Measurements from ENCODE around the gene B3GNT3.

The B3GNT3 gene, protein sequence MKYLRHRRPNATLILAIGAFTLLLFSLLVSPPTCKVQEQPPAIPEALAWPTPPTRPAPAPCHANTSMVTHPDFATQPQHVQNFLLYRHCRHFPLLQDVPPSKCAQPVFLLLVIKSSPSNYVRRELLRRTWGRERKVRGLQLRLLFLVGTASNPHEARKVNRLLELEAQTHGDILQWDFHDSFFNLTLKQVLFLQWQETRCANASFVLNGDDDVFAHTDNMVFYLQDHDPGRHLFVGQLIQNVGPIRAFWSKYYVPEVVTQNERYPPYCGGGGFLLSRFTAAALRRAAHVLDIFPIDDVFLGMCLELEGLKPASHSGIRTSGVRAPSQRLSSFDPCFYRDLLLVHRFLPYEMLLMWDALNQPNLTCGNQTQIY

DNA sequence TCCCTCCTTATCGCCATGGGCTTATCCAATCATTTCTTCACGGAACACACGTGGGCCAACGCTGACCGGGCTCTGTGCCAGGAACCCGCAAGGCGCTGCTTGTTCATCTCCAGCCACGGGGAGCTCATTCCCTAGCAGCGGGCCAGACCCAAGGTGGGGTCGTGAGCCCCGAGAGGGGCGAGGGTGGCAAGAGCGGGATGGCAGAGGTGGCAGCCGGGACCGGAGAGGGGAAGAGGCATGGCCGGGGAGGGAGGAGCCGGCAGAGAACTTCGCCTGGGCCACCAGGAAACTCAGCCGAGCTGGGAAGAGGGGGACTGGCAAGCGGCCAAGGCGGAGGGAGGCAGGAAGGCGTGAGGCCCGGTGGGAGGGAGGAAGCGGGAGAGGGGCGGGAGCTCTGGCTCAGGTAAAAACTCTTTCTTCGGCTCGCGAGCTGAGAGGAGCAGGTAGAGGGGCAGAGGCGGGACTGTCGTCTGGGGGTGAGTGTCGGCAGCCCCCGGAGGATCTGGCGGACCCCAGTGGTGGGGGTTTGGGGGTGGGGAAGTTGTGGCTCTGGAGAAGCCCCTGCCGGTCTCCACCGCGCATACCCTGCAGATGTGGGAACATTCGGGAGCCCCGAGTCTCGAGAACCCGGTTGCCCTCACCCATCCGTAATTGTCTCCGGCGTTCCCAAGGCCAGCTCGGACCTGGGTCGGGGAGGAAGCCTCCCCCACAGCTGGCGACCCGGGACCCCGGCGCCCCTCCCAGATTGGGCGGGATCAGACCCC lies at the start of gene B3GNT3:
B3GNT3 (plus strand) TSS at position 408 of the 764 bp plus-strand sequence. CDS start 12,670 bp downstream, outside the sequence.
- no peak for DNase-seq

DNA sequence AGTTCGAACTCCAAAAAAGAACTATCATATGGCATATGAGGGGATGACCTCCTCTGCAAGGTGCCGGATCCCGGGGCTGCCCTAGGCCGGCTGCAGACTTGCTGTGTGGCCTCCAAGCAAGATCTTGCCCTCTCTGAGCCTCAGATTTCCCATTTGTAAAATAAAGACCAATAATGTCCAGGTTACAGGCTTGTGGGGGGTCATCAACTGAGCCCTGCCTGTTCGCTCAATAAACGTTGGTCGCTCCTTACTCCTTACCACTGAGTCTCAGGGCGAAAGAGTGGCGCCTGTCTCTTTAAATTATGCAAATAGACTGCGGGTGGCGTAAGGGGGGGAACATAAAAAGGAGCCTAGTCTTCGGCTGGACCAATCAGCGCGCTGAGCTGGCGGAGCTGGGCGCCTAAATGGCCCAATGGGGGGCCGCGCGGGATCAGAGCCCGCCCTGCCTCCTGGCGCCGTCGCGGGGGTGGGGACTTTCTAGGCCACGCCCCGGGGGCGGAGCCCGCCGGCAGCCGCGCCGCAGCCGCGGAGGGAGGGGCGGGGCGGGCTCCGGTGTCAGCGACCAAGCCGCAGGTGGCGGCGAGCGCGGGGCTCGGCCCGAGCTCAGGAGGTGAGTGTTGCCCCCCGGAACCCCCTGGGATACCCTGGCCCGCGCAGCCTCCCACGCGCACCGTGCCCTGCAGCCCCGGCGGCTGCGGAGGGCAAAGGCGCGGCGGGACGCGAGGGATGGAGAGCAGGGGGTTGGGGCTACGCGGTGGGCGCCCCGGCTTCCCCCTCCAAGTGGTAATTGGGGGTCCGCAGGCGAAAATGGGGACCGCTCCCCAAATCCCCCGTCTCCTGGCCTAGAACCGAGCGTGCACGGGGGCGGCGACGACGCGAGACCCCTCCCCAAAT lies 47.5 kb upstream of the B3GNT3 start:
- peak; percentile 88 for DNase-seq

DNA sequence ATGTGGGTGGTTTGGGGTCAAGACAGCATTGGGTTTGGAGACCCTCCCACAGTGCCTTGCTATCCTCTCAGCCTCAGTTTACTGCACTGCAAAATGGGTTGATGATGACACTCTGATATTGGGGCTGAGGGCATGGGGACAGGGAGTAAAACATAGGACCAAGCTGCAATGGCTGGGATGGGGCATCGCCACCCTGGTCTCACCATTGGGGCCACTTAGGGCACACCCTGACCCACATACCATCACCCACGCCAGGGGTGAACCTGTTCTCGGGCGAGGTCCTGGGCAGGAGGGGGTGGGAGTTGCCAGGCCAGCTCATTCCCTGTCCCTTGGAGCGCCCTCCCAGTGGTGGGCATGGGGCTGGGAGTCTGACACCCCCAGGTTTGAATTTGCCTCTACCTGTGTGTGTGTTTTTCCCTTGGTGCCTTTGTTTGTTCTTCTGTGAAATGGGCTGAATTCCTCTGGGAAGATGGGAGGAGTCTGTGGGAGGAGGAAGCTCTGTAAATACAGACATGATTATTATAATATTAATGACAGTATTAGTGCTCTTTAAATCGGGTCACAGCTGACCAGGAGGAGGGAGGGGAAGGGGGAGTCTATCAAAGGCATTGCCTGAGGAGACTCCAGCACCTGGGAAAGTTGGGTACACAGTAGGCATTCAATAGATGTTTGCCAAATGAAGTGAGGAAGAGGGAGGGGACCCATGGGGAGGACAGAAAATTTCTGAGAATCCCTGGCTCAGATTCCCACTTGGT lies 45.9 kb upstream of the B3GNT3 start:
- no peak for DNase-seq

DNA sequence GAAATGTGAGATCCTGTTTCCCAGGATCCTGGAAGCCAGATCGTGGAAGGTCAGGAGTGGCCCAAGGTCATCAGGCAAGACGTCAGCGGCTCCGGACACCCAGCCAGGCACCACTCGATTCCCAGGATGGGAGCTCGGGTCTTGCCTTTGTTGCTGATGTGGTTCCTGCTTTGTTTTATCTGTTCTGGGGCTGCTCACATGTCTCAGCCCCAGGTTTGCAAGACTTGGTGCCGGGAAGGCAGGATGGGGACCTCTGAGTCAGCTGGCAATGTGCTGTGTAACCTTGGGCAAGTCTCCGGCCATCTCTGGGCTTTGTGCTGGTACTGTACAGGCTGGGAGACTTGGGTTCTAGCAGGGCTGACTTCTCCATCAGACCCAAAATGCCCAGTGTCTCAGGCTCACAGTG lies 45.0 kb upstream of the B3GNT3 start:
- no peak for DNase-seq

DNA sequence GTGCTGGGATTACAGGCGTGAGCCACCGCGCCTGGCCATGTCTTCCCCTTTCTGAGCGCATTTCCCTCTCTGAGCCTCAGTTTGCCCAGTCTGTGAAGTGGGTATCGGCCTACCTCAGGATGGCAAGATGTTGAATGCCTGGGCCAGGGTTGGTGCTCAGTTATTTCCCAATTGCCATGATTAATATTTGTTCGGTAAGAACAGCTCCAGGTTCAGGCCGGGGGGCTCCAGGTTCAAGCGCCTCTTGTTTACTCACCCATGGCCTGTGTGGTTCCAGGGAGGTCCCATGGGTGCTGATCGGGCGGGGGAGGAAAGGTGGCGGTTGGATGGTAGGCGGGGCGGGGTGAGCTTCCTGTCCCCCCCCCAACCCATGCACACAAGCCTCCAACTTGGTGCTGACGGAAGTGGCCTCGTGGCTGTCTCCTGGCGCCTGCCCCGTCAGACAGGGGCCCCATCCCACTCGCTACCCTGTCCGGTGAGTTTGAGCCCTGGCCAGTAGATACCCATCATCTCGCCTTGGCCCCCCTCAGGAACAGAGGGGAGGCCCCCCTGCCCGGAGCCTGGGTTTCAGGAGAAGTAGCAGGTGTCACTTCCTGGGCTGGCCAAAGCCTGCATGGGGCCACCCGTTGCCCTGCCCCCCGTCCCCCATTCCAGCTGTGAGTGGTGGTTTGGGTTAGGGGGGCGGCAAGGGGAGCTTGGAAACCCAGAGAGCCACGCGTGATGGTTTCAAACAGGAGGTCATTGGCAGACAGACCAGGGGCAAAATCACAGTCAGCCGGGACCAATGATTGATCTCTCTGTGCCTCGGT lies 43.6 kb upstream of the B3GNT3 start, which contains the start of gene FCHO1:
FCHO1 (plus strand) TSS at position 375 of the 809 bp plus-strand sequence. CDS start 3,688 bp downstream, outside the sequence.
- no peak for DNase-seq

DNA sequence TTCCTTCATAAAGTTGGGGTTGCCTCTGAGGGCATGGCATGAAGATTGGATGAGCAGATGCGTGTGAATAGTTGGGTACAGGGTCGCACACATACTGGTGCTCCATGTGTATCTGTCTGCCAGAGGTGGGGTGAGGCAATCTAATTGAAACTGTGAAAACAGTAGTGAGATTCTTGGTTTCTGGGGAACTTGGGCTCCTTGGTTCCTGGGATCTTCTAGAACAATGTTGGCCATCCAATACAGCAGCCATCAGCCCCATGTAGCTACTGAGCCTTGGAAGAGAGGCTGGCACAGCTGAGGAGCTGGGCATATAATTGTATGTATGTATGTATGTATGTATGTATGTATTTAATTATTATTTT lies 43.0 kb upstream of the B3GNT3 start:
- DNase-seq = no peak

DNA sequence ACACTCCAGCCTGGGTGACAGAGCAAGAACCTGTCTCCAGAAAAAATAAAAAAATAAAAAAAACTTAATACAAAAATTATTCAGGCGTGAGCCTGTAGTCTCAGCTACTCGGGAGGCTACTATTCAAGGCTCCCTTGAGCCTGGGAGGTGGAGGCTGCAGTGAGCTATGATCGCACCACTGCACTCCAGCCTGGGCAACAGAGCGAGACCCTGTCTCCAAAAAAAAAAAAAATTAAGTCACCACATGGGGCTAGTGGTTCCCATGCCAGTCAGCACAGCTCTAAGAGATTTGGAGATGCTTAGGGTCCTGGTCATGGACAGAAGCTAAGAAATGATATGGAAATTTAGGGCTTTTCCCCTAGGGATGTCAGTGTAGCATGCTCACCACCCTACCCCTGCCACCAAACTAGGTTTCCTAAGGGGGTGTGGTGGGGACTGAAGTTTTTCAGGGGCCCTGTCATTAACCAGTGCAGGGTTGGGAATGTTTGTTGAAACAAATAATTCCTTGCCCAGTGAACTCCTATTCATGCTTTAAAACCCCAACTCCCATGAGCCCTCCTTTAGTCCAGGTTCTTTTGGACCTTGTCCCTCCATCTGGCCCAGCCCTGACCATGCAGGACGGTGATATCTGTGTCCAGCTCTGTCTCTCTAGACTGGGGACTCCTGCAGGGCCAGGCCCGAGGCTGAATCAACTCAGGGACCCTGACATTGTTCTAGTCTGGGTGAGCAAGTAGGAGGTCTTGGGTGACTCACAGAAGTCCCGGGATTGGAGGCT lies 41.9 kb upstream of the B3GNT3 start:
- DNase-seq = no peak

DNA sequence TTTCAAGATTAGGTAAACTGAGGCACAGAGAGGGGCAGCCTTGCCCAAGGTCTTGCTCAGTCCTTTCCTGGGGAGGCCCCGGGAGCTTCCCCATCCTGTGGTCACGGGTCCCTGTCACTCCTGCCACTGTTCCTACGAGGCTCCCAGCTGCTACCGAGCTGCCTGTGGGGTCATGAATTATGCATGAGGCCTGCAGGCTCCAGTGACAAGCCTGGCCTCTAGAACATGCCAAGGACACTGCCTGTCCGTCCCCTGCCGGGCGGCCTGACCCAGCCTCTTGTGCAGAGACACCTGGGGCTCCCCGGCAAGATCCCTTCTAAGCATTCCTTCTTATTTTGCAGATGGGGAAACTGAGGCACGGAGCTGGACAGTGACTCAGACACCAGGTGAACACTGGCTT lies 41.0 kb upstream of the B3GNT3 start:
- no peak for DNase-seq

DNA sequence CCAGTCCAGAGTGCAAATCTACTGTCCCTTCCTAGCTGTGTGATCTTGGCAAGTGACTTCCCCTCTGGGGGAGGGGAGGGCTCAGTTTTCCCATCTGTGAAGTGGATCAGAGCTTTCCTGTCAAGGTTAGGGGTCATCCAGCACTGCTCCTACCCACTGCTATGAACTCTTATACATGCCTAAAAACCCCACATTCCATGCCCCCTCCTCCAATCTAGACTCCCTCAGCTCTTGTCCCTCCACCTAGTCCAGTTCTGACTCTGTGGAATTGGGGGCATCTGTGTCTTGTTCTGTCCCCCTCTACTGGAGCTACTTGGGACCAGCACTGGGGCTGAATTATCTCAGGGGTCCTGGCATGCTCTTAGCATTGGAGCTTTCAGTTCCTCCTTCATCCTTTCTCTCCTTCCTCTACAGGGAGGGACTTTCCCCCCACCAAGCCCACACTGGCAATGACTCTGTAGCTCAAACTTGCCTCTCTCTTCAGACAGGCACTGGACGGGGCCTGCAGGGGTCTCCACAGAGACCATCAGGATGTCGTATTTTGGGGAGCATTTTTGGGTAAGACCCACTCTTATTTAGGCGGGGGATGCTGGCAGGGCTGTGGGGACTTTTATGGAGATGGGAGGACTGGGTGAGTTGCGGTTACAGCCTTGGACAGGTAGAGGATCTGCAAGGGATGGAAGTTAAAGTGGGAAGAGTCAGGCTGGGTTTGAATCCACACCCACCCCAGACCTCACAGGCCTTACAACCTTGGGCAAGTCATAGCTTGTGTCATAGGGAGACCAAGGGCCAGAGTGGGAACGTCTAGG lies 40.1 kb upstream of the B3GNT3 start:
- no peak for DNase-seq

DNA sequence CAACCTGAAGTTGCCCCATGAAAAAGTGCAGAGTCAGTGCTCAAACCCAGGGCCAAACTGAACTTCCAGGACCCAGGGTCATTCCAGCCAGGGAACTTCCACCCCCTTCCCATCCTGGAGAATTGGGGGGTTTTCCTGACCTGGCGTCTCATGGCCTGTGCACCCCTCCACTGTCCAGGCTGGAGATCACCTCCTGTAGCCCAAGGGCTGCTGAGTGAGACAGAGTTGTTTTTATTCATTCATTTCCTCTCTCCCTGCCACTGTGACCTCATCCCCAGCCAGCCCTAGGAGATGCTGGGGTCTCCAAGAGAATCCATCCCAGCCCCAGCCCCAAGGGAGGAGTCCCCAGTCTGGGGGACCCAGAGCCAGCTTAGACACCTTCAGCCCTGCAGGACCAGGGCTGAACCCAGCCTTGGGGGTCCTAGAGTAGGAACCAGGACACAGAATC lies 39.5 kb upstream of the B3GNT3 start:
- no peak for DNase-seq

DNA sequence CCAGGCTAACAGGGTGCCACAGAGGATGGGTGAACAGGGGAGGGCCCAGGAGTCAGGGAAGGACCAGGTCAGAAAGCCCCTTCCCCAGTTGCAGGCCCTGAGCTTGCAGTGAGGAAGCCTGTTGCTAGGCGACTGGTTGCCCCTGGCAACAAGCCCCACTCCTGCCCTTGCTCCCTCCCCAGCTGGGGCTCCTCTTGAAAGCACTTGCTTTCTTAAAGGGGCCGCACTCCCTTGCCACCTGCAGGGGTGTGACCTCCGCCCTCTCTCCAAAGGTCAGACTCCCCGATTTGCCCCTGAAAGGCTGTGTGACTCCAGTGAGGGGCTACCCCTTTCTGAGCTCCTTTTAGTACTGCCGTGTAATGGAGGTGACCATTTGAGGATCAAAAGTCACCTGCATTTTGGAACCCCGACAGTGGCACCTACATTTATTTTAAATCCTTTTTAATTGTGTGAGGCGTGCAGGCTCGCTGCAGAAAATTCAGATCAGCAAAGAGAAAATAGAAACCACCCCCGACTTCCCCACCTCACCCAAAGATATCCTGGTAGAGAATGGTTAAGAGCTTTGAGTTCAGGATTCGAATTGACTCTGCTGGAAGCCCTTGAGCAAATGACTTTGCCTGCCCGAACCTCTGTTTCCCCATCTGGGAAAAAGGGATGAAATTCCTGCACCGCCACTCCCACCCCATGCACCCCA lies 38.8 kb upstream of the B3GNT3 start:
- no peak for DNase-seq

DNA sequence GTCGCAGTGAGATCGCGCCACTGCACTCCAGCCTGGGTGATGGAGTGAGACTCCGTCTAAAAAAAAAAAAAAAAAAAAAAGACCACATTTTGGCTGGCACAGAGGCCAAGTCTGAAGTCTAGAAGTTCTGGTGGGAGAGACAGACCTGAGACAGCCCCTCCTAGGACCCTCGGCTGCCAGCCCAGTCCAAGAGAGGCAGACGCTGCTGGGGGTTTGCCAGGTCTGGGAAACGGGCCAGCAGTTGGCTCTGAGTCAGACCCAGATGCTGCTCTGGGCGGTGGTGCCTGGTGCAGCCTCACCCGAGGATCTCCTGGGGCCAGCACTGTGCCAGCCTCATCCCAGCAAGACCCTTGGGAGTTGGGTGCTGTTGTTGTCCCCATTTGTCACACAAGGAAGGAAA lies 37.8 kb upstream of the B3GNT3 start:
- DNase-seq = no peak

DNA sequence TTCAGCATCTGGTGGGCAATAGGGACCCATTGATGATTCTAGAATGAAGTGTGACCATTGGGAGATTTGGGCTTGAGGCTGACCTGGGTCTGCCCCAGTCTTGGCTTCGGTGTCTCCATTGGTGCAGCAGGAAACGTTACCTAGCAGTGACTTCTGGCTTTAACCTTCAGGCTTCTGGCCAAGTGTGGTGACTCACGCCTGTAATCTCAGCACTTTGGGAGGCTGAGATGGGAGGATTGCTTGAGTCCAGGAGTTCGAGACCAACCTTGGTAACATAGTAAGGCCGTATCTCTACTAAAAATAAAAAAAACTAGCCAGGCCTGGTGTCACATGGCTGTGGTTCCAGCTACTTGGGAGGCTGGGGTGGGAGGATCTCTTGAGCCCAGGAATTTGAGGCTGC lies 36.4 kb upstream of the B3GNT3 start:
- no peak for DNase-seq

DNA sequence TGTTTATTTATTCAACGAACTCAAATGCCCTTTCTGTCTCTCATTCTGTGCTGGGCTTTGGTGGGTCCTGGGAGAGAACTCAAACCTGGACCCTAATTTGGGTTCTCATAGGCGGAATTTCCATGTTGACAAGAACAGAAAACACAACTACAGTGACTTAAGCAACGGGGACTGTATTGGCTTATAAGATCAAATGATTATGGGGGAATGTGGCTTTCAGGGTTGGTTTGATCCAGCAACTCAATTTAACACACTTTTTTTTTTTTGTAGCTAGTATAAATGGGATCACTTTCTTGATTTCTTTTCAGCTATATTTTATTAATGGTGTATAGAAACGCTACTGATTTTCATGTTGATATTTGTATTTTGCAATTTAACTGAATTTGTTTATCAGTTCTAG lies 33.8 kb upstream of the B3GNT3 start:
- no peak for DNase-seq

DNA sequence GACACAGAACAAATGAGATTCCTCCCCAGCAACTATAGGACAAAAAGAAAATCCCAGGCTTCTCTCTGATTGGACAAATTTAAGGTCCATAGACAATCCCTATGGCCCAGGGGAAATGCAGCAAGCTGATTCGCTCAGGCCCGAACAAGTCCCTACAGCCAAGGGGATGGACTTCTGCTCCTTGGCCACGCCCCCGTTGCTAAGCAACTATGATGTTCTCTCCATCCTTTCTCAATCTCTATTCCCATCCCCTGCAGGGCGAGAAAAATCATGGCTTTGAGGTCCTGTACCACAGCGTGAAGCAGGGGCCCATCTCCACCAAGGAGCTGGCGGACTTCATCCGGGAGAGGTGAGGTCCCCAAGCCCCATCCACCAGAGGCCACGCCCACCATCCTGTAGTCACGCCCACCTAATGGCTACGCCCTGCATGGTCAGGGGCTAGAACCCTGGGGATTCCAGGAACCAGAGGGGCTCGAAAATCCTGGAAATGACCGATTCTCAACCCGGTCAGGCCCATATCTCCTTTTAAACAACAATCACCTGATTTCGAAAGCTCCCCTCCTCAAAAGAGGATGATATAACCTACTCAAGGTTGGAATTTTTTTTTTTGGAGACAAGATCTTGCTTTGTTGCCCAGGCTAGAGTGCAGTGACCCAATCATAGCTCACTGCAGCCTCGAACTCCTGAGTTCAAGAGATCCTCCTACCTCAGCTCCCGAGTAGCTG lies 32.3 kb upstream of the B3GNT3 start:
- DNase-seq = no peak

DNA sequence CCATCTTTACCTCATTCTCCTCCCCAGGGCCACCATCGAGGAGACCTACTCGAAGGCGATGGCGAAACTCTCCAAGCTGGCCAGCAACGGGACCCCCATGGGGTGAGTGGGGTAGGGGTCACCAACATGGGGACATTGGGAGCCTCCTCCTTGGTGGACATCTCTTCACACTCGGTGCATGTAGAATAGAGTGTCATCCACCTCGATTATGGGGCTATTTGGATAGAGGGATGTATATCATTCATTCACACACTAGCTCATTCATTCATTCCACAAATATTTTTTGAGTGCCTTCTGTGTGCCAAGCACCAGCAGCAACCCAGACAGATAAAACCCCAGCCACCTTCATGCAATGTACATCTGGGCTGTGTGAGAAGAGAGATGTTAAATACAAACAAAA lies 30.6 kb upstream of the B3GNT3 start:
- DNase-seq = no peak

DNA sequence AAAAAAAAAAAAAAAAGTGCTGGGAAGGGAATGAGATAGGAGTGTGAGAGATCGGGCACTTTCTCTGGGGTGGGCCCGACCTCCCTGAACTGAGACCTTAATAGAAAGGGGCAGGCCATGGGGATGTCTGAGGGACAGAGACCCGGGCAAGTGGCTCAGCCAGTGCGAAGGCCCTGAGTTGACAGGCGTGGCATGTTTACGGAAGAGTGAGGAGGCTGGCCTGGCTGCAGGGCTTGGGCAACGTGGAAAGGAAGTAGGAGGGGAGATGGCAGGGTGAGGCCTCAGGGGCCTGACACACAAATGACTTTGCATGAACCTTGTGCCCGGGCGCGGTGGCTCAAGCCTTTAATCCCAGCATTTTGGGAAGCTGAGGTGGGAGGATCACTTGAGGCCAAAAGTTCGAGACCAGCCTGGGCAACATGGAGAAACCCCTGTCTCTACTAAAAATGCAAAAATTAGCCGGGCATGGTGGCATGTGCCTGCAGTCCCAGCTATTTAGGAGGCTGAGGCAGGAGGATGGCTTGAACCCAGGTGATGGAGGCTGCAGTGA lies 29.8 kb upstream of the B3GNT3 start:
- no peak for DNase-seq

DNA sequence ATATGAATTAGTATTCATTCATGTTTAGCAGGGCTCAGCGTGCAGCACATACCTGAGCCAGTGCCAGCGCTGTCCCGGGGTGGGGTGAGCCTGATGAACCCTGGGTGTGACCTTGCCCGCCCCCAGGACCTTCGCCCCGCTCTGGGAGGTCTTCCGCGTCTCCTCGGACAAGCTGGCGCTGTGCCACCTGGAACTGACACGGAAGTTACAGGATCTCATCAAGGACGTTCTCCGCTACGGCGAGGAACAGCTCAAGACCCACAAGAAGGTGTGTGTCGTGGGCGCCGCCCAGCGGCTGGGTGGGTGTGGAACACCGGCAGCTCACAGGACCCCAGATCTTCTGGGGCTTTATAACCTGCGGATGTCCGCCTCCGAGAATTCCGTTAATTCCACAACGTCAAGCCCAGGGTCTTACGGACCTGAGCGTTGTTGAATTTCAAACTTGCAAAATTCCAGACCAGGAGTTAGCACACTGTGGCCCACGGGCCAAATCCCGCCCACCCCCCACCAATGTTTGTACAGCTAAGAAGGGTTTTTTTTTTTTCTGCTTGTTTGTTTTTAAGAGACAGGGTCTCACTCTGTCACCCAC lies 28.3 kb upstream of the B3GNT3 start:
- peak; percentile 83 for DNase-seq
